Activated gamma-delta T cell treated with anti-CD3 and anti-CD28 coated beads, Interleukin-2, amount 50 U/mL, for 16 hours (primary cell): ENCODE results near the gene GRAMD1B.
A peak's percentile ranks its signal among the peaks of the same experiment; 100 is the strongest.

Experiments used
- DNase-seq: peaks from one replicate; pipeline ENCODE4 v3.0.0-alpha.2; 2020; ENCODE audit warnings: low read depth

Gene GRAMD1B

GRCh38 chr11:123588117-123588863 lies 158.2 kb downstream of the GRAMD1B start:
- no peak for DNase-seq

DNA sequence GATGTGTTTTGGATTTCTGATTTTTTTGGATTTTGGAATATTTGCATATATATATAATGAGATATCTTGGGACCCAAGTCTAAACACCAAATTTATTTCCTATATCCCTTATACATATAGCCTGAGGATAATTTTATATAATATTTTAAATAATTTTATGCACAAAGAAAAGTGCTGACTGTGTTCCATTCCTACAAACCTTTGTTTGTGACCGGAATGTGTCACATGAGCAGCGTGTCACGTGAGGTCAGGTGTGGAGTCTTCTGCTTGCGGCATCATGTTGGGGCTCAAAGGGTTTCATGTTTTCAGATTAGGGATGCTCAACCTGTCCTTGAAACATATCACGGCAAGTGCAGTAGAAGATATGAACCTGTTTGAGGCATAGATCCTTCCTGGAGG lies 158.8 kb downstream of the GRAMD1B start:
- no peak for DNase-seq

GRCh38 chr11:123590296-123590912 lies 160.3 kb downstream of the GRAMD1B start:
- DNase-seq = no peak

DNA sequence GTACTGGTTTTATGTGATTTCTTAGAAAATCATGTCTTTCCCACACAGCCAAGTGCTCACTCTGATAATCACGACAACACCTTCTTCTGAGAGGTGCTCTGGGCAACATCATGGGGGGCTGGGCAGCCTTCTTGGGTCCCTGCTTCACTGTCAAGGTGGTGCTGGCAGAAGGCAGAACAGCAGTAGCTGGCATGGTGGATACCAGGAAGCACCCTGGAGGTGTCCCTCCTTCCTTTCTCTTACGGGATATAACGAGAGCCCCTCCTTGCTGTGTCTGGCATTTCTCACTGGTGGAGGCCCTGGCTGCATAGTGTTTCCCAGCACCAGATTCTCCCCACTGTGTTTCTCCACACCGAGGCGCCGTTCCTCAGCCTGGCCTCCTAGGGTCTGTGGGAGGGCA lies 163.5 kb downstream of the GRAMD1B start:
- DNase-seq = no peak

- no peak for DNase-seq
Measured at GRCh38 chr11:123594188-123594901, 164.3 kb downstream of the GRAMD1B start.

GRCh38 chr11:123594921-123595320 lies 164.9 kb downstream of the GRAMD1B start:
- no peak for DNase-seq

DNA sequence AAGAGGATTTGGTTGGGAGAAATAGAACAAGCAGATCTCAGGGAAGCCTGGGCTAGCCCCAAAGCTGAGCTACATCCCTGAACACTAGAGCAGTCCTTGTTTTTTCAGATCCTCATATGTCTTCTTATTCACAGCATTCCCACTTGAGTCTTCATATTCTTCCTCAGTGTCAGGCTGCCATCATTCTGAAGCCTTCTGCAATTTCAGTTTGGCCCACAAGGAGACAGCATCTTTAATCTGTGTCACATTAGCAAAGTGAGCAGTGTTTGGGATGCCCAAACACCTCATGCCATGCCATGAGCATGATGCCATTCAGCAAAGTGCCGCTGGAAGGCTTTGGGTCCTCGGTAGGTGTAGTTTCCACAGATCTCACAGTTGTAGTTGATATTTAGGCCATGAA lies 167.8 kb downstream of the GRAMD1B start:
- DNase-seq = no peak

GRCh38 chr11:123601136-123601535 lies 171.1 kb downstream of the GRAMD1B start:
- no peak for DNase-seq

DNA sequence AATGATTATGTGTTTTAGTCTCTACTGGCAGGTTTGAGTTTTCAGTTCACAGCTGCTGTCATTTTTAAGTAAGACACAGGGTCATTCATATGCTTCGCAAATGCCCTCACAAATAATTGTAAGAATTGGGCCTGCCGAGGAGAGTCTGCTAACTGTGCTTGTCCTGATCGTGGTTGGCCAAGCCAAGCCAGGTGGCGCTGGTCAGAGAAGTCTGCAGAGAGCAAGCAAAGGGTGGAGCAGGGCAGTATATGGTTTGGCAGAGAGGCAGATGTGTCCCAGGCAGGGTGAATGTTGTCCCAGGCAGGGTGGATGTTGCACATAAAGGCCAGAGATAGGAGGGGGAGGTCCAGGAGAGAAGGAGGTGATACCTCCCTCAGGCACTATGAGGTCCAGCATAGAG lies 171.7 kb downstream of the GRAMD1B start:
- no peak for DNase-seq

- no peak for DNase-seq
Measured at GRCh38 chr11:123603666-123604065, 173.6 kb downstream of the GRAMD1B start.

- DNase-seq = no peak
Measured at GRCh38 chr11:123607781-123608180, 177.7 kb downstream of the GRAMD1B start.

- DNase-seq = no peak
Measured at GRCh38 chr11:123608371-123608770, 178.3 kb downstream of the GRAMD1B start.

DNA sequence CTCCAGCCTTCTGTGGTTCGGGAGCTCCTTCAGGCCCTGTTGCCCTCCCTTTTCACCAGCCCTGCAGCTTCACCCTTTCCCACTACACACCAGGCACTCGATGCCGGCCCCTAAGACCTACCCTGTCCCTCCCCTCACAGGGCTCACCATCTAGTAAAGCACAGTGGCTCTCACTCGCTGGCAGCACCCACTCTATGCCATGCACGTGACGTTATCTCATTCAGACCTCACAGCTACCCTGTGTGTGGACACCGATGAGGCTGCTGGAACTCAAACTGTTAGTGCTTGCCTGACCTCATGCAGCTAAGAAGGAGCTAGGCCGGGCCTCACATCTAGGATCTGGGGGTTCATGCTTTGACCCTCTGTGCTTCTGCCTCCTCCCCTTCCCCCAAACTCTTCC lies 178.9 kb downstream of the GRAMD1B start:
- no peak for DNase-seq

GRCh38 chr11:123611698-123612097 lies 181.6 kb downstream of the GRAMD1B start:
- no peak for DNase-seq

- DNase-seq = no peak
Measured at GRCh38 chr11:123616505-123617198, 186.6 kb downstream of the GRAMD1B start.

GRCh38 chr11:123622576-123622975 lies 192.5 kb downstream of the GRAMD1B start:
- no peak for DNase-seq

GRCh38 chr11:123624974-123625373 lies 194.9 kb downstream of the GRAMD1B start:
- no peak for DNase-seq

DNA sequence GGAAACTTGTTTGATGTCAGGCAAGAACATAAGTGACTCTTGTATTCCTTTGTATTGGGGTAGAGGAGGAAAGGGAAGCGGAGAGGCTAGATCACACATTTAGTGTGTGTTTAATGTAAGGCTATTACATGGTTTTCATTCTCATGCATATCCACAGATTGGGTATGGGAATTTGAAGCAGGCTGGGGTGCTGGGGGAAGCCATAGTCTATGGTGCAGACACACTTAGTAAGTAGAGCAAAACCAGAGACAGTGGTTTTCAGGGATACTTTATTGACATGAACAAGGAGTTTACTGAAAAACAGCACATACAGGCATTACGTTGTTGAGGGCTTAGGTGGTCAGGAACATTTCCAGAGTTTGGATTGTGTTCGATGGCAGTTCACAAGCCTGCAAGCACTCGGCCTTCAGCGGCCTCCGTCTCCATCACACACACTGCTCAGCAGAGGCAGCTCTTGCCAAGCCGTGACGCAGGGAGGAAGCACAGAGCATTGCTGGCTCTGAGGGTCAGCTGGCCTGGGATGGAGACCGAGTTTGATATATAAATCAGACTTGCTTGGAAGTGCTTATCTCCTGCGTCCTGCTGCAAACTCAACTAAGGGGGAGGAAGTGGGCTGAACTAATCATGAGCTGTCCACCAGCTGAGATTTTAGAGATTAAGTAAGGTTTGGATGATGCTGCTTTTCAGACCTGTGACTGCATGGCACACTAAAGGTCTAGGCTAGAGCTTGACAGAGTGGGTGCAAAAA lies 199.0 kb downstream of the GRAMD1B start:
- no peak for DNase-seq

DNA sequence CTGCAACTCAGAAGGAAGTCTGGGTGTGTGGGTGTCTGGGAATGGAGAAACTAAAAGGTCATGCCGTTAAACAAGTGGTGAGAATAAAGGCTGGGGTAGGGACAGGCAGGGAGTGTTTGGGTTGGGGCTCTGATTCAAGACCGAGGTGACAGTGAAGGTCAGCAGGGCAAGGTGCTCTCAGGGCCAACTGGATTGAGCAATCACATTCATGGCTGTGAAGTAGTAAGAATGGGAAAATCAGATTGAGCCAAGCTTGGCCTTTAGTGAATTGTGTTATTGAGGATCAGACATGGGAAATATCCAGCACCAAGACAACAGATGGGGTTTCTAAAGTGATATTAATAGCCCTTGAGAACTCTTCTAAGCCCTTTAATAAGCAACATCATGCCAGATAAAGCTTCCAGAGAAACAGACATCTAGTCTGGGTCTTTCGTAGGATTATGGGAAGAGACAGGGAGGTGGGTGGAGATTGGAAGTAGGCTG lies 200.1 kb downstream of the GRAMD1B start:
- no peak for DNase-seq

GRCh38 chr11:123640029-123640428 lies 210.0 kb downstream of the GRAMD1B start:
- no peak for DNase-seq

DNA sequence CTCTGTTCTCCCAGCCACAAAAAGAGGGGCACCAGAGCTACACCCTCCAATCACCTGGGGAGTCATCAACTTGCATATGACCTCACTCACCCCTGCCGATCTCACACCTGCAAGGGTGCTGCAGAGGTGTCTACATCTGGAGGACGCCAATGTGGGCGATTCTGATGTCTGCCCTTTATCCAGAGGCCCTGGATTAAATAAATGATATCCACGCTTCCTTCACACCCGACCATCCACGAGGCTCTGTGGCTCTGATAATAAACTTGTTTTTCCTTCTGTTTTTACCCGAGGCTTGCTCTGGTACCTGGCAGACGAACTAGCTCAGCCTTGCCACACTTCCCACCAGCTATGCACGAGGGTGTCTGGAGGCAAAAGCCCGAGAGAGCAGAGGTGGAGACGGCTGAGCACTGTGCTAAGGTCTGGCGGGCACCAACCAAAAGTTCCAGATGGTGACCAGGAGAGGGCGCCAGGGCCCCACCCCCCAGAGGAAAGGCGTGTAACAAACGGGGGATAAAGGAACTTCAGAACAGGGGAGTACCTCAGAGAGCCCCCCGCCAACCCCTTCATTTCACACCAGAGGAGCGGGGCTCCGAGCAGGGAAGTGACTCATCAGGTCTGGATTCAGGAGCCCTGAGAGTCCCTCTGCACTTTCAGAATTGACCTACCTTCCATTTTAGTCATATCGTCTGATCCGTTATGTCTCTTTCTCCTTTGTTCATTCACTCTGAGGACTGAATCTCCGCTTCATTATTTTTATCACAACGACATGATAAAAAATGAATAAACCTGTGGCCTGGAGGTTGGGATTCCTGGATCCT lies 210.8 kb downstream of the GRAMD1B start:
- peak; percentile 10 for DNase-seq
